ENCODE data around the gene RFX3. TPM values are rescaled to one million over a fixed set of nuclear protein-coding genes. Genes with fewer than 3 reads are reported as not detected.

Gene RFX3
- total RNA-seq, 1 experiment from 2014 or later, result 9.9 TPM

DNA sequence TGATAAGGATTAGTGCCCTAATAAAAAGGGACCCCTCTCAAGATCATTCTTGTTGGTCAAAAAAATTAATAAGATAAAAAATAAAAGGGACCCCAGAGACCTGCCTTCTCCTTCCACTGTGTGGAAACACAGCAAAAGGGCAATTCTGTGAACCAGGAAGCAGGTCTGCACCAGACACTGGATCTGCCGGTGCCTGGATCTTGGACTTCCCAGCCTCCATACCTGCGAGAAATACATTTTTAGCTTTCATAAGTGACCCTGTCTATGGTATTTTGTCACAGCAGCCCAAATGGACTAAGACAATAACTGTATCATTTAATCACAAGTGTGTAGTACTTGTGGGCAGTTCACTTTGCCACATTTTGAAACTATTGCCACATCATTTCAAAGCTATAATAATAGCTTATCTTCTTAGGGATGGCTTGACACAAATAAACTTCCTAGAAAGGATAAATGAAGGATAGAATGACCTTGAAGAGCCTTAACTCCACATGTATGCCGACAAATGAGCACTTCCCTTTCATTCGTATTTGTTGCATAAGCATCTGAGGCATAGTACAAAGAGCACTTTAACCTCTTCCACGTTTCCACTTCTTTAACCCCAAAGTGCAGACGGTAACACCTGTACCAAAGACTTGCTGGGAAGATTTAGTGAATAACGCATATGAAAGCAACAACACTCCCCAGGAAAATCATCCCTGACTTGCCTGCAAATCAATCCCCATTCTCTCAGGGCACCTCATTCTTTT is 336.5 kb downstream of the RFX3 start:
- Mint-ChIP-seq H3K36me3 (ENCODE audit: insufficient read depth in 1 of 3, low read depth in 3 of 3) (no peaks in the 10 kb centered on the region), H3K27me3 (ENCODE audit: low read depth) (peaks cover 2% of the 10 kb centered on the region; the same call in 1 of the 2 replicates), H3K4me3 (no peak overlapping the region), H3K27ac (no peak overlapping the region), H3K4me1 (peaks cover 12 to 17% of the 10 kb centered on the region in 2 experiments), H3K9me3 (no peaks in the 10 kb centered on the region)
- Histone ChIP-seq H2BK5ac (ENCODE audit: insufficient read length, low read length) (no peak overlapping the region), H3K27me3 (ENCODE audit: insufficient read depth, low read length) (no peaks in the 10 kb centered on the region), H4K91ac (ENCODE audit: insufficient read length, low read depth, low read length) (no peak overlapping the region), H2BK20ac (ENCODE audit: low read depth, low read length, poor library complexity, severe bottlenecking) (no peak overlapping the region), H2AK5ac (ENCODE audit: insufficient read length, low read length) (no peak overlapping the region), H4K8ac (replicated peaks; ENCODE audit: insufficient read length, low read depth, low read length) (no peak overlapping the region), H3K79me2 (ENCODE audit: insufficient read depth, low read length) (no peaks in the 10 kb centered on the region), H3K27ac (ENCODE audit: insufficient read length, low read depth, low read length) (no peak overlapping the region), H3K9ac (ENCODE audit: extremely low read depth, insufficient read length, low read length) (no peak overlapping the region), H3K4me2 (ENCODE audit: insufficient read depth, insufficient read length, low read length) (no peak overlapping the region), H4K5ac (ENCODE audit: insufficient read length, low read depth, low read length) (no peak overlapping the region), H3K14ac (ENCODE audit: insufficient read depth, low read length) (no peak overlapping the region), H3K18ac (ENCODE audit: insufficient read length, low read depth, low read length) (no peak overlapping the region), H3K23me2 (ENCODE audit: insufficient read length, low read depth, low read length, poor library complexity, severe bottlenecking) (no peaks in the 10 kb centered on the region), H3K4ac (ENCODE audit: low read depth, low read length) (no peak overlapping the region), H2AFZ (ENCODE audit: low read length) (no peak overlapping the region), H3K79me1 (ENCODE audit: insufficient read depth, low read depth, low read length, poor library complexity, severe bottlenecking) (no peaks in the 10 kb centered on the region), H3K4me1 (ENCODE audit: insufficient read depth, low read length) (no peaks in the 10 kb centered on the region), H4K20me1 (ENCODE audit: control insufficient read depth, insufficient read depth, insufficient read length) (no peaks in the 10 kb centered on the region), H2BK120ac (ENCODE audit: low read depth, low read length, poor library complexity, severe bottlenecking) (no peak overlapping the region), H3K56ac (ENCODE audit: insufficient read length, low read depth, low read length) (no peak overlapping the region), H3K23ac (ENCODE audit: insufficient read length, low read depth, low read length) (no peak overlapping the region), H3T11ph (ENCODE audit: low read length) (no peak overlapping the region), H2BK15ac (ENCODE audit: low read depth, low read length) (no peak overlapping the region), H2BK12ac (ENCODE audit: insufficient read length, low read depth, low read length) (no peak overlapping the region), H3K9me3 (ENCODE audit: control insufficient read depth, low read depth, low read length) (no peaks in the 10 kb centered on the region)
- no peak for DNase-seq
- TF ChIP-seq, protein P1, sequence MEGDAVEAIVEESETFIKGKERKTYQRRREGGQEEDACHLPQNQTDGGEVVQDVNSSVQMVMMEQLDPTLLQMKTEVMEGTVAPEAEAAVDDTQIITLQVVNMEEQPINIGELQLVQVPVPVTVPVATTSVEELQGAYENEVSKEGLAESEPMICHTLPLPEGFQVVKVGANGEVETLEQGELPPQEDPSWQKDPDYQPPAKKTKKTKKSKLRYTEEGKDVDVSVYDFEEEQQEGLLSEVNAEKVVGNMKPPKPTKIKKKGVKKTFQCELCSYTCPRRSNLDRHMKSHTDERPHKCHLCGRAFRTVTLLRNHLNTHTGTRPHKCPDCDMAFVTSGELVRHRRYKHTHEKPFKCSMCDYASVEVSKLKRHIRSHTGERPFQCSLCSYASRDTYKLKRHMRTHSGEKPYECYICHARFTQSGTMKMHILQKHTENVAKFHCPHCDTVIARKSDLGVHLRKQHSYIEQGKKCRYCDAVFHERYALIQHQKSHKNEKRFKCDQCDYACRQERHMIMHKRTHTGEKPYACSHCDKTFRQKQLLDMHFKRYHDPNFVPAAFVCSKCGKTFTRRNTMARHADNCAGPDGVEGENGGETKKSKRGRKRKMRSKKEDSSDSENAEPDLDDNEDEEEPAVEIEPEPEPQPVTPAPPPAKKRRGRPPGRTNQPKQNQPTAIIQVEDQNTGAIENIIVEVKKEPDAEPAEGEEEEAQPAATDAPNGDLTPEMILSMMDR (conservative IDR thresholded peaks at IDR 0.05), result no peak
- WGBS (ENCODE audit: extremely low coverage, insufficient read length, low lambda C conversion rate), result no CpG with 5 or more reads among the region's 7 CpGs

All from H9 (cell line).